ENCODE measurements around the gene CXCR6.
A peak's percentile ranks its signal among the peaks of the same experiment; 100 is the strongest.

CXCR6 gene

GRCh38 chr3:45949432-45949831 is 6.2 kb downstream of the CXCR6 start:
- Histone ChIP-seq H3K9me3 (ENCODE audit: insufficient read depth, low read length, severe bottlenecking) (no peaks in the 10 kb centered on the region), H3K9ac (ENCODE audit: low read depth, low read length) (no peak overlapping the region), H3K79me2 (ENCODE audit: insufficient read depth, low read length) (peaks cover 9% of the 10 kb centered on the region; the same call in 1 of the 2 replicates), H3K27ac (ENCODE audit: low read length) (no peak overlapping the region; the same call in 1 of the 2 replicates), H3K4me2 (ENCODE audit: insufficient read depth, low read length) (no peak overlapping the region), H3K4me3 (ENCODE audit: low read depth in 1 of 2, low read length in 2 of 2) (no peak overlapping the region), H4K20me1 (ENCODE audit: insufficient read depth, low read length) (no peaks in the 10 kb centered on the region), H3K27me3 (ENCODE audit: insufficient read depth, low read length, poor library complexity) (no peaks in the 10 kb centered on the region), H2AFZ (ENCODE audit: low read depth, low read length) (no peak overlapping the region), H3K36me3 (ENCODE audit: insufficient read depth, low read length) (peaks cover 99% of the 10 kb centered on the region), H3K4me1 (ENCODE audit: insufficient read depth, low read length) (peaks cover 29% of the 10 kb centered on the region)
- TF ChIP-seq CTCF (IDR thresholded peaks at IDR 0.05; ENCODE audit: borderline replicate concordance, extremely low read depth, low read length, poor library complexity, severe bottlenecking) (no peak), EZH2 (IDR thresholded peaks at IDR 0.05; ENCODE audit: borderline replicate concordance, low read depth, low read length, severe bottlenecking) (no peak)
- no peak for ATAC-seq (ENCODE audit: insufficient read depth, low read depth)
- DNase-seq: no peak

GRCh38 chr3:45950131-45950530 is 6.9 kb downstream of the CXCR6 start:
- H3K27ac ChIP-seq (ENCODE audit: low read length): peak overlapping the region; percentile 45

GRCh38 chr3:45950686-45951600 is 7.7 kb downstream of the CXCR6 start:
- H2AFZ ChIP-seq (ENCODE audit: low read depth, low read length): no peak overlapping the region
- no peak overlapping the region for H3K9ac ChIP-seq (ENCODE audit: low read depth, low read length)
- peaks cover 5% of the 10 kb centered on the region; the same call in 1 of the 2 replicates for H3K79me2 ChIP-seq (ENCODE audit: insufficient read depth, low read length)
- no peaks in the 10 kb centered on the region for H4K20me1 ChIP-seq (ENCODE audit: insufficient read depth, low read length)
- peaks cover 100% of the 10 kb centered on the region for H3K36me3 ChIP-seq (ENCODE audit: insufficient read depth, low read length)
- peak overlapping the region; percentile 48 for H3K27ac ChIP-seq (ENCODE audit: low read length)
- H3K9me3 ChIP-seq (ENCODE audit: insufficient read depth, low read length, severe bottlenecking): no peaks in the 10 kb centered on the region
- no peak for DNase-seq
- H3K4me1 ChIP-seq (ENCODE audit: insufficient read depth, low read length): peaks cover 14% of the 10 kb centered on the region
- no peak overlapping the region for H3K4me3 ChIP-seq (ENCODE audit: low read depth in 1 of 2, low read length in 2 of 2)
- peak; percentile 16; the same call in 1 of the 3 replicates for ATAC-seq (ENCODE audit: insufficient read depth, low read depth)
- TF ChIP-seq EZH2 (IDR thresholded peaks at IDR 0.05; ENCODE audit: borderline replicate concordance, low read depth, low read length, severe bottlenecking): no peak
- TF ChIP-seq CTCF (IDR thresholded peaks at IDR 0.05; ENCODE audit: borderline replicate concordance, extremely low read depth, low read length, poor library complexity, severe bottlenecking): no peak
- H3K27me3 ChIP-seq (ENCODE audit: insufficient read depth, low read length, poor library complexity): no peaks in the 10 kb centered on the region
- no peak overlapping the region for H3K4me2 ChIP-seq (ENCODE audit: insufficient read depth, low read length)

More at GRCh38 chr3:45950131-45950530, 6.9 kb downstream of the CXCR6 start:
- Histone ChIP-seq H3K27me3 (ENCODE audit: insufficient read depth, low read length, poor library complexity) (no peaks in the 10 kb centered on the region), H3K4me1 (ENCODE audit: insufficient read depth, low read length) (peaks cover 22% of the 10 kb centered on the region), H3K9me3 (ENCODE audit: insufficient read depth, low read length, severe bottlenecking) (no peaks in the 10 kb centered on the region), H4K20me1 (ENCODE audit: insufficient read depth, low read length) (no peaks in the 10 kb centered on the region), H3K79me2 (ENCODE audit: insufficient read depth, low read length) (peaks cover 9% of the 10 kb centered on the region; the same call in 1 of the 2 replicates), H3K36me3 (ENCODE audit: insufficient read depth, low read length) (peaks cover 100% of the 10 kb centered on the region), H2AFZ (ENCODE audit: low read depth, low read length) (no peak overlapping the region), H3K9ac (ENCODE audit: low read depth, low read length) (no peak overlapping the region), H3K4me2 (ENCODE audit: insufficient read depth, low read length) (no peak overlapping the region), H3K4me3 (ENCODE audit: low read depth in 1 of 2, low read length in 2 of 2) (no peak overlapping the region)
- no peak for TF ChIP-seq CTCF (IDR thresholded peaks at IDR 0.05; ENCODE audit: borderline replicate concordance, extremely low read depth, low read length, poor library complexity, severe bottlenecking)
- TF ChIP-seq EZH2 (IDR thresholded peaks at IDR 0.05; ENCODE audit: borderline replicate concordance, low read depth, low read length, severe bottlenecking): no peak
- DNase-seq: no peak
- ATAC-seq (ENCODE audit: insufficient read depth, low read depth): no peak

Measured in DND-41 (cell line).